Epithelial cell of esophagus (primary cell): ENCODE results near the gene LRRC1.
A peak's percentile ranks its signal among the peaks of the same experiment; 100 is the strongest.

Experiments used
- DNase-seq: peaks from one replicate; pipeline ENCODE4 v3.0.0; 2010; ENCODE audit warnings: low read depth
- H3K4me3 ChIP-seq: 2 replicates; pipeline ENCODE4 v1.5.1; 2011; ENCODE audit warnings: mild to moderate bottlenecking, low read length, control low read depth
- TF ChIP-seq, protein P1 (sequence below): IDR thresholded peaks from 2 replicates; pipeline ENCODE4 v1.5.1; 2011; ENCODE audit warnings: low read depth, mild to moderate bottlenecking, low read length, control low read depth, inconsistent platforms; ENCODE audit not compliant: insufficient read depth; ENCODE audit errors: missing control alignments

Gene LRRC1

GRCh38 chr6:53943395-53943794, 148.6 kb downstream of the LRRC1 start:
- TF ChIP-seq, protein P1, sequence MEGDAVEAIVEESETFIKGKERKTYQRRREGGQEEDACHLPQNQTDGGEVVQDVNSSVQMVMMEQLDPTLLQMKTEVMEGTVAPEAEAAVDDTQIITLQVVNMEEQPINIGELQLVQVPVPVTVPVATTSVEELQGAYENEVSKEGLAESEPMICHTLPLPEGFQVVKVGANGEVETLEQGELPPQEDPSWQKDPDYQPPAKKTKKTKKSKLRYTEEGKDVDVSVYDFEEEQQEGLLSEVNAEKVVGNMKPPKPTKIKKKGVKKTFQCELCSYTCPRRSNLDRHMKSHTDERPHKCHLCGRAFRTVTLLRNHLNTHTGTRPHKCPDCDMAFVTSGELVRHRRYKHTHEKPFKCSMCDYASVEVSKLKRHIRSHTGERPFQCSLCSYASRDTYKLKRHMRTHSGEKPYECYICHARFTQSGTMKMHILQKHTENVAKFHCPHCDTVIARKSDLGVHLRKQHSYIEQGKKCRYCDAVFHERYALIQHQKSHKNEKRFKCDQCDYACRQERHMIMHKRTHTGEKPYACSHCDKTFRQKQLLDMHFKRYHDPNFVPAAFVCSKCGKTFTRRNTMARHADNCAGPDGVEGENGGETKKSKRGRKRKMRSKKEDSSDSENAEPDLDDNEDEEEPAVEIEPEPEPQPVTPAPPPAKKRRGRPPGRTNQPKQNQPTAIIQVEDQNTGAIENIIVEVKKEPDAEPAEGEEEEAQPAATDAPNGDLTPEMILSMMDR: no peak
- no peak overlapping the region for H3K4me3 ChIP-seq
- DNase-seq: no peak

DNA sequence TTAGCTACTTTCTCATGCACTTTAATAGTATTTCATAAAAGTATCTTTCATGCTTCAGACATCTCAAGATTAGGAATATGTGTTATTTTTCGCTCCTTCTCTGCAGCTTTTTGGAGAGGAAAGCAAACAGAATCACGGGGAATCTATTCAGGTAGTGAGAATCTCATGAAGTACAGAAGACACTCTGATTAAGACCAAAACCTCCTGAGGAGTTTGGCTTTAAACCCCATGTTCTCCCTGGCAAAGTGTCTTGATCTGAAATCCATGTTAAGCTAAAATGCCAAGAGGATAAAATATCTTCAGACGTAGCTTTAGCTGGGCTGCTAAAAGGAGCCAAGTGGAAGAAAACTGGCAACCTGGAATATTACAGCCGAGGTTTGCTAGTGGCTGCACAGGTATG, 149.3 kb downstream of the LRRC1 start:
- TF ChIP-seq, protein P1: no peak
- no peak overlapping the region for H3K4me3 ChIP-seq
- no peak for DNase-seq

DNA sequence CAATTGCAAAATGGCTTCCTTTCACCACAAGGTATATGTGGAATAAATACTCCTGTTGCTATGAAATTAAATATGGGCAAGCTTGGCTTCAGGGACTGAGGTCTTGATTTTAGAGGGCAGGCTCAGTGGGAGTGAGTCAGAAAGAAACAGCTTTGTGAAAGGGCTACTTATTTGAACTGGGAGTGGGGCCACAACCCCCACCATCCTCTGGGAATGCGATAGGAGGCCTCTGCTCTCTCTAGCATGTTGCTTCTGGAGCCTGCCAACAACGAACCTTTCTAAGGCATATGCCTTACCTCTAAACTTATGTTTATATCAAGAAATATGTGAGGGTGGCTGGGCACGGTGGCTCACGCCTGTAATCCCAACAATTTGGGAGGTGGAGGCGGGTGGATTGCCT, 149.7 kb downstream of the LRRC1 start:
- DNase-seq: no peak
- no peak overlapping the region for H3K4me3 ChIP-seq
- TF ChIP-seq, protein P1: no peak

GRCh38 chr6:53945765-53946407, 151.1 kb downstream of the LRRC1 start:
- TF ChIP-seq, protein P1: no peak
- DNase-seq: no peak
- H3K4me3 ChIP-seq: no peak overlapping the region

GRCh38 chr6:53947780-53948179, 153.0 kb downstream of the LRRC1 start:
- H3K4me3 ChIP-seq: no peak overlapping the region
- TF ChIP-seq, protein P1: no peak
- no peak for DNase-seq

DNA sequence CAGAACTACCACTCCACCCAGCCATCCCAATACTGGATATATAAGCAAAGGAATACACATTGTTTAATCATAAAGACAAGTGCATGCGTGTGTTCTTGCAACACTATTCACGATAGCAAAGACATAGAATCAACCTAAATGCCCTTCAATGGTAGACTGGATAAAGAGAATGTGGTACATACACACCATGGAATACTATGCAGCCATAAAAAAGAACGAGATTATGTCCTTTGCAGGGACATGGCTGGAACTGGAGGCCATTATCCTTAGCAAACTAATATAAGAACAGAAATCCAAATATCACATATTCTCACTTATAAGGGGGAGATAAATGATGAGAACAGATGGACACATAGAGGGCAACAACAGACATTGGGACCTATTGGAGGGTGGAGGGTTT, 156.6 kb downstream of the LRRC1 start:
- no peak overlapping the region for H3K4me3 ChIP-seq
- TF ChIP-seq, protein P1: no peak

DNA sequence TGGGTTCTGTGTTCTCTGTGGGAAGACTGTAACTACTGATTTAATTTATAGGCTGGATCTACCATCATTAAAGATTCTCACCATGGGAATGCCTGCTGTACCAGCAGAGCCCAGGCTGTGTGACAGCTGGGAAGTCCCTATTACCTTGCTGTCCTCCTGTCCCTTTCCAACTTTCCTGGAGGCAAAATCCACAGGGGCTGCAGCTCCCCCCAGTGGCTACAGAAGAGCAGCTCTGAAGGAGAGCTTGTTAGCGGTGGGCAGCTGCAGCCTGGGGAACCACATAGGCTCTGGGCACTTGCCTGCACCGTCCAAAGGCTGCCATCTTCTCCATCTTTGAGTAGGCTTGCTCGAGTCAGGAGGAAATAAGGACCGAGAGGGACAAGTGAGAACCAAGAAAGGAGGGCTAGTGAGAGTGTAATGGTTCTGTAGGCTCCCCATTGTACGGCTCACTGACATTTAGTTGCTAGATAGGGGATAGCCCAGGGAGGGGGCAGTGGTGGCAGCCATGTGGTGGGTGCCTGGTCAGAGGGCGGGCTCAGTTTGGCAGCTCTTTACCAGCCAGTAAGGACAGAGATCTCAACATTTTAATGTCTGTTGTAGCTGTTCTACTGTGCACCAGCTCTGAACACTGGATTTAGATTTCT, 161.4 kb downstream of the LRRC1 start:
- DNase-seq: peak; percentile 80
- no peak overlapping the region for H3K4me3 ChIP-seq
- TF ChIP-seq, protein P1: peak; percentile 94

More for the DNA sequence above, 156.6 kb downstream of the LRRC1 start:
- no peak for DNase-seq
